ENCODE results near the gene VAV2. TPM values are rescaled to one million over a fixed set of nuclear protein-coding genes. Genes with fewer than 3 reads are reported as not detected.

VAV2 gene
- total and polyA plus RNA-seq, 2 experiments from 2014 or later: 8.1 to 28.9 TPM

DNA sequence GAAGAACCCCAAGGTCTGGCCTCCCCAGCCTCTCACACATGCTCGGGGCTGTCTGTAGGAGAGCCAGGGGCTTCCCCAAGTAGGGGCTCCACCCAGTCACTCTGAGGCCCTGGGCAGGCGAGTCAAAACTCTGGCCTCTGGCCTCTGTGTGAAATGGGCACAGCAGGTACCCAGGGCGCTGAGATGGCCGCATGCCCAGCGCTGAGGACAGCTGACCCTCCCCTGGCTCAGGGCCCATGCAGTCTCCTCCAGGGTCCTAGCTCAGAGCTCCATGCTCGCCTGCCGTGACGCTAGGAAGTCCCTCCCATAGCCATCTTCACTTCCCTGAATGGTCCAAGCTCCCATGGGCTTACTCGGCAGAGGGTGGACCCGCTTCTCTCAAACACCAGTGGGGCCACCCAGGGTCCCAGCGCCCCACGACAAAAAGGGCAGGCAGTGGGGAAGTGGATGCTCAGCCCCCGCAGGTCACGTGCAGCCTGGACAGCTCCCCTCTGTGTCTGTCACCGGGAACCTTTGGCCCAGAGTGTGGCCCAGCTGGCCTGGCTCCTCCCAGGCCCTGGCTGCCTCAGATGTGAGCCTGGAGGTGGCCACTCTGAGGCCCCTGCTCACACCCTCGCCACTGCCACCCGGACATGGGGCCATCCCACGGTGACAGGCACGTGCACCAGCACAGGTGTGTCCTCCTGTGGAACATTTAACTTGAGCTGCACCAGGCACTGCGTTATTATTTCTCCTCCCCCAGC is 12.2 kb upstream of the VAV2 start:
- no peak overlapping the region for H2AFZ ChIP-seq
- H3K4me1 ChIP-seq (ENCODE audit: insufficient read depth): no peaks in the 10 kb centered on the region
- H3K27ac ChIP-seq (ENCODE audit: low read depth): no peak overlapping the region
- no peaks in the 10 kb centered on the region for H3K36me3 ChIP-seq (ENCODE audit: insufficient read depth)
- H3K4me2 ChIP-seq: no peak overlapping the region
- H3K27me3 Mint-ChIP-seq (ENCODE audit: insufficient read depth, low read depth, poor library complexity): peaks cover 2% of the 10 kb centered on the region
- H3K9me2 ChIP-seq (ENCODE audit: insufficient read depth): no peaks in the 10 kb centered on the region
- H3K4me3 ChIP-seq: no peak overlapping the region
- H3K27me3 ChIP-seq (ENCODE audit: insufficient read depth): no peaks in the 10 kb centered on the region
- H3K4me3 Mint-ChIP-seq: no peak overlapping the region
- no peaks in the 10 kb centered on the region; the same call in 2 of the 3 replicates for H3K36me3 Mint-ChIP-seq (ENCODE audit: low read depth)
- H3K27ac Mint-ChIP-seq: no peak overlapping the region
- no peaks in the 10 kb centered on the region for H4K20me1 ChIP-seq (replicated peaks; ENCODE audit: insufficient read depth)
- no peaks in the 10 kb centered on the region for H3K79me2 ChIP-seq (replicated peaks; ENCODE audit: insufficient read depth)
- H3K9me3 Mint-ChIP-seq: peaks cover 5% of the 10 kb centered on the region
- no peaks in the 10 kb centered on the region for H3K4me1 Mint-ChIP-seq
- H3F3A ChIP-seq (replicated peaks; ENCODE audit: low read depth): no peaks in the 10 kb centered on the region
- DNase-seq (ENCODE audit: low spot score): no peak
- no peak for TF ChIP-seq EZH2 (IDR thresholded peaks at IDR 0.05; ENCODE audit: low read depth, unreplicated experiment)
- TF ChIP-seq ZNF331 (CRISPR knock-in tag; IDR thresholded peaks at IDR 0.05; ENCODE audit: low read depth): no peak
- TF ChIP-seq ZNF114 (CRISPR knock-in tag; IDR thresholded peaks at IDR 0.05): no peak
- TF ChIP-seq, protein P1, sequence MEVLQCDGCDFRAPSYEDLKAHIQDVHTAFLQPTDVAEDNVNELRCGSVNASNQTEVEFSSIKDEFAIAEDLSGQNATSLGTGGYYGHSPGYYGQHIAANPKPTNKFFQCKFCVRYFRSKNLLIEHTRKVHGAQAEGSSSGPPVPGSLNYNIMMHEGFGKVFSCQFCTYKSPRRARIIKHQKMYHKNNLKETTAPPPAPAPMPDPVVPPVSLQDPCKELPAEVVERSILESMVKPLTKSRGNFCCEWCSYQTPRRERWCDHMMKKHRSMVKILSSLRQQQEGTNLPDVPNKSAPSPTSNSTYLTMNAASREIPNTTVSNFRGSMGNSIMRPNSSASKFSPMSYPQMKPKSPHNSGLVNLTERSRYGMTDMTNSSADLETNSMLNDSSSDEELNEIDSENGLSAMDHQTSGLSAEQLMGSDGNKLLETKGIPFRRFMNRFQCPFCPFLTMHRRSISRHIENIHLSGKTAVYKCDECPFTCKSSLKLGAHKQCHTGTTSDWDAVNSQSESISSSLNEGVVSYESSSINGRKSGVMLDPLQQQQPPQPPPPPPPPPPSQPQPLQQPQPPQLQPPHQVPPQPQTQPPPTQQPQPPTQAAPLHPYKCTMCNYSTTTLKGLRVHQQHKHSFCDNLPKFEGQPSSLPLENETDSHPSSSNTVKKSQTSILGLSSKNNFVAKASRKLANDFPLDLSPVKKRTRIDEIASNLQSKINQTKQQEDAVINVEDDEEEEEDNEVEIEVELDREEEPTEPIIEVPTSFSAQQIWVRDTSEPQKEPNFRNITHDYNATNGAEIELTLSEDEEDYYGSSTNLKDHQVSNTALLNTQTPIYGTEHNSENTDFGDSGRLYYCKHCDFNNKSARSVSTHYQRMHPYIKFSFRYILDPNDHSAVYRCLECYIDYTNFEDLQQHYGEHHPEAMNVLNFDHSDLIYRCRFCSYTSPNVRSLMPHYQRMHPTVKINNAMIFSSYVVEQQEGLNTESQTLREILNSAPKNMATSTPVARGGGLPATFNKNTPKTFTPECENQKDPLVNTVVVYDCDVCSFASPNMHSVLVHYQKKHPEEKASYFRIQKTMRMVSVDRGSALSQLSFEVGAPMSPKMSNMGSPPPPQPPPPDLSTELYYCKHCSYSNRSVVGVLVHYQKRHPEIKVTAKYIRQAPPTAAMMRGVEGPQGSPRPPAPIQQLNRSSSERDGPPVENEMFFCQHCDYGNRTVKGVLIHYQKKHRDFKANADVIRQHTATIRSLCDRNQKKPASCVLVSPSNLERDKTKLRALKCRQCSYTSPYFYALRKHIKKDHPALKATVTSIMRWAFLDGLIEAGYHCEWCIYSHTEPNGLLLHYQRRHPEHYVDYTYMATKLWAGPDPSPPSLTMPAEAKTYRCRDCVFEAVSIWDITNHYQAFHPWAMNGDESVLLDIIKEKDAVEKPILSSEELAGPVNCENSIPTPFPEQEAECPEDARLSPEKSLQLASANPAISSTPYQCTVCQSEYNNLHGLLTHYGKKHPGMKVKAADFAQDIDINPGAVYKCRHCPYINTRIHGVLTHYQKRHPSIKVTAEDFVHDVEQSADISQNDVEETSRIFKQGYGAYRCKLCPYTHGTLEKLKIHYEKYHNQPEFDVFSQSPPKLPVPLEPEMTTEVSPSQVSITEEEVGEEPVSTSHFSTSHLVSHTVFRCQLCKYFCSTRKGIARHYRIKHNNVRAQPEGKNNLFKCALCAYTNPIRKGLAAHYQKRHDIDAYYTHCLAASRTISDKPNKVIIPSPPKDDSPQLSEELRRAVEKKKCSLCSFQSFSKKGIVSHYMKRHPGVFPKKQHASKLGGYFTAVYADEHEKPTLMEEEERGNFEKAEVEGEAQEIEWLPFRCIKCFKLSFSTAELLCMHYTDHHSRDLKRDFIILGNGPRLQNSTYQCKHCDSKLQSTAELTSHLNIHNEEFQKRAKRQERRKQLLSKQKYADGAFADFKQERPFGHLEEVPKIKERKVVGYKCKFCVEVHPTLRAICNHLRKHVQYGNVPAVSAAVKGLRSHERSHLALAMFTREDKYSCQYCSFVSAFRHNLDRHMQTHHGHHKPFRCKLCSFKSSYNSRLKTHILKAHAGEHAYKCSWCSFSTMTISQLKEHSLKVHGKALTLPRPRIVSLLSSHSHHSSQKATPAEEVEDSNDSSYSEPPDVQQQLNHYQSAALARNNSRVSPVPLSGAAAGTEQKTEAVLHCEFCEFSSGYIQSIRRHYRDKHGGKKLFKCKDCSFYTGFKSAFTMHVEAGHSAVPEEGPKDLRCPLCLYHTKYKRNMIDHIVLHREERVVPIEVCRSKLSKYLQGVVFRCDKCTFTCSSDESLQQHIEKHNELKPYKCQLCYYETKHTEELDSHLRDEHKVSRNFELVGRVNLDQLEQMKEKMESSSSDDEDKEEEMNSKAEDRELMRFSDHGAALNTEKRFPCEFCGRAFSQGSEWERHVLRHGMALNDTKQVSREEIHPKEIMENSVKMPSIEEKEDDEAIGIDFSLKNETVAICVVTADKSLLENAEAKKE (CRISPR knock-in tag; IDR thresholded peaks at IDR 0.05): no peak
- TF ChIP-seq CREB1 (CRISPR knock-in tag; IDR thresholded peaks at IDR 0.05; ENCODE audit: low read depth): no peak
- no peak for TF ChIP-seq EZH2phosphoT487 (IDR thresholded peaks at IDR 0.05; ENCODE audit: unreplicated experiment)
- TF ChIP-seq, protein P2, sequence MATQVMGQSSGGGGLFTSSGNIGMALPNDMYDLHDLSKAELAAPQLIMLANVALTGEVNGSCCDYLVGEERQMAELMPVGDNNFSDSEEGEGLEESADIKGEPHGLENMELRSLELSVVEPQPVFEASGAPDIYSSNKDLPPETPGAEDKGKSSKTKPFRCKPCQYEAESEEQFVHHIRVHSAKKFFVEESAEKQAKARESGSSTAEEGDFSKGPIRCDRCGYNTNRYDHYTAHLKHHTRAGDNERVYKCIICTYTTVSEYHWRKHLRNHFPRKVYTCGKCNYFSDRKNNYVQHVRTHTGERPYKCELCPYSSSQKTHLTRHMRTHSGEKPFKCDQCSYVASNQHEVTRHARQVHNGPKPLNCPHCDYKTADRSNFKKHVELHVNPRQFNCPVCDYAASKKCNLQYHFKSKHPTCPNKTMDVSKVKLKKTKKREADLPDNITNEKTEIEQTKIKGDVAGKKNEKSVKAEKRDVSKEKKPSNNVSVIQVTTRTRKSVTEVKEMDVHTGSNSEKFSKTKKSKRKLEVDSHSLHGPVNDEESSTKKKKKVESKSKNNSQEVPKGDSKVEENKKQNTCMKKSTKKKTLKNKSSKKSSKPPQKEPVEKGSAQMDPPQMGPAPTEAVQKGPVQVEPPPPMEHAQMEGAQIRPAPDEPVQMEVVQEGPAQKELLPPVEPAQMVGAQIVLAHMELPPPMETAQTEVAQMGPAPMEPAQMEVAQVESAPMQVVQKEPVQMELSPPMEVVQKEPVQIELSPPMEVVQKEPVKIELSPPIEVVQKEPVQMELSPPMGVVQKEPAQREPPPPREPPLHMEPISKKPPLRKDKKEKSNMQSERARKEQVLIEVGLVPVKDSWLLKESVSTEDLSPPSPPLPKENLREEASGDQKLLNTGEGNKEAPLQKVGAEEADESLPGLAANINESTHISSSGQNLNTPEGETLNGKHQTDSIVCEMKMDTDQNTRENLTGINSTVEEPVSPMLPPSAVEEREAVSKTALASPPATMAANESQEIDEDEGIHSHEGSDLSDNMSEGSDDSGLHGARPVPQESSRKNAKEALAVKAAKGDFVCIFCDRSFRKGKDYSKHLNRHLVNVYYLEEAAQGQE (IDR thresholded peaks at IDR 0.05; ENCODE audit: unreplicated experiment): no peak
- no peak for TF ChIP-seq POLR2AphosphoS5 (IDR thresholded peaks at IDR 0.05; ENCODE audit: low read depth)
- no peak for ATAC-seq

Measured in GM23338 (cell line).